WTC11 (cell line): ENCODE results near the gene RASGEF1C. TPM values are rescaled to one million over a fixed set of nuclear protein-coding genes. Genes with fewer than 3 reads are reported as not detected.

Experiments used
- ATAC-seq: fragments of 200-7000 bp; cut with Tn5 transposase; 2 replicates; pipeline ENCODE4 v1.10.0; 2021; ENCODE audit warnings: mild to moderate bottlenecking, moderate library complexity
- CTCF ChIA-PET: fragments of 300-600 bp; sonication (Branson Sonifier 250); formaldehyde crosslinking; loops from one replicate; lab custom pipeline; 2021; ENCODE audit warnings: antibody characterized with exemption; lab: Charles Lee
- POLR2A ChIA-PET: fragments of 350-600 bp; sonication (Branson Sonifier 250); formaldehyde crosslinking; loops from one replicate; lab custom pipeline; 2021; ENCODE audit warnings: antibody characterized with exemption; lab: Charles Lee
- DNase-seq: peaks from one replicate; pipeline ENCODE4 v3.0.0; 2021; ENCODE audit warnings: low spot score
- H3K27ac Mint-ChIP-seq: 2 replicates; pipeline ENCODE4 v1.8.0; 2021; ENCODE audit warnings: mixed read lengths
- H3K27me3 Mint-ChIP-seq: 2 replicates; pipeline ENCODE4 v1.8.0; 2021; ENCODE audit warnings: low read depth, mild to moderate bottlenecking, moderate library complexity, mixed read lengths
- H3K36me3 Mint-ChIP-seq: 2 replicates; pipeline ENCODE4 v1.8.0; 2021; ENCODE audit warnings: mixed read lengths
- H3K4me1 Mint-ChIP-seq: 2 replicates; pipeline ENCODE4 v1.8.0; 2022; ENCODE audit warnings: mixed read lengths
- H3K4me3 Mint-ChIP-seq: 2 replicates; pipeline ENCODE4 v1.8.0; 2021; ENCODE audit warnings: mild to moderate bottlenecking, moderate library complexity, mixed read lengths
- H3K9me3 Mint-ChIP-seq: 2 replicates; pipeline ENCODE4 v1.8.0; 2021; ENCODE audit warnings: mixed read lengths
- AFF4 ChIP-seq: sonication (generic); formaldehyde crosslinking; IDR thresholded peaks from 2 replicates; pipeline ENCODE4 v1.8.1; 2023; ENCODE audit warnings: mild to moderate bottlenecking, missing genetic modification reagents, borderline replicate concordance
- ARID4B ChIP-seq: sonication (generic); formaldehyde crosslinking; IDR thresholded peaks from 2 replicates; pipeline ENCODE4 v1.8.0; 2023; ENCODE audit warnings: missing genetic modification reagents, mild to moderate bottlenecking, borderline replicate concordance
- ATF1 ChIP-seq: sonication (generic); formaldehyde crosslinking; IDR thresholded peaks from 2 replicates; pipeline ENCODE4 v1.8.1; 2023; ENCODE audit warnings: mild to moderate bottlenecking, moderate library complexity, missing genetic modification reagents
- ATF2 ChIP-seq: sonication (generic); formaldehyde crosslinking; IDR thresholded peaks from 2 replicates; pipeline ENCODE4 v1.8.1; 2022; ENCODE audit warnings: low read depth, missing genetic modification reagents, borderline replicate concordance
- ELF4 ChIP-seq: sonication (generic); formaldehyde crosslinking; IDR thresholded peaks from 2 replicates; pipeline ENCODE4 v1.8.1; 2022; ENCODE audit warnings: low read depth, mild to moderate bottlenecking, moderate library complexity, missing genetic modification reagents
- ETV6 ChIP-seq: sonication (generic); formaldehyde crosslinking; IDR thresholded peaks from 2 replicates; pipeline ENCODE4 v1.8.1; 2022; ENCODE audit warnings: mild to moderate bottlenecking, missing genetic modification reagents
- GRHL2 ChIP-seq: fragments of 250-450 bp; sonication (Bioruptor Pico); IDR thresholded peaks from 2 replicates; pipeline ENCODE4 v1.8.0; 2022; ENCODE audit warnings: mild to moderate bottlenecking, moderate library complexity; ENCODE audit not compliant: insufficient replicate concordance, severe bottlenecking
- HMGA2 ChIP-seq: fragments of 250-450 bp; sonication (Bioruptor Pico); IDR thresholded peaks from 2 replicates; pipeline ENCODE4 v1.4.0; 2021; ENCODE audit warnings: mild to moderate bottlenecking, moderate library complexity
- IRF2 ChIP-seq: sonication (generic); formaldehyde crosslinking; IDR thresholded peaks from 2 replicates; pipeline ENCODE4 v1.8.0; 2022; ENCODE audit warnings: low read depth, missing genetic modification reagents, borderline replicate concordance
- NFATC4 ChIP-seq: fragments of 250-450 bp; sonication (Bioruptor Pico); IDR thresholded peaks from 2 replicates; pipeline ENCODE4 v1.9.0; 2021; ENCODE audit warnings: mild to moderate bottlenecking
- NFE2L1 ChIP-seq: sonication (generic); formaldehyde crosslinking; IDR thresholded peaks from 2 replicates; pipeline ENCODE4 v1.8.1; 2023; ENCODE audit warnings: missing genetic modification reagents
- OVOL2 ChIP-seq: fragments of 250-450 bp; sonication (Bioruptor Pico); IDR thresholded peaks from 2 replicates; pipeline ENCODE4 v1.9.0; 2021; ENCODE audit warnings: mild to moderate bottlenecking, borderline replicate concordance
- PREB ChIP-seq: sonication (generic); formaldehyde crosslinking; IDR thresholded peaks from 2 replicates; pipeline ENCODE4 v1.8.1; 2022; ENCODE audit warnings: mild to moderate bottlenecking, missing genetic modification reagents, moderate library complexity, borderline replicate concordance
- ZNF232 ChIP-seq: sonication (generic); formaldehyde crosslinking; IDR thresholded peaks from 2 replicates; pipeline ENCODE4 v1.8.0; 2022; ENCODE audit warnings: mild to moderate bottlenecking, missing genetic modification reagents
- ZNF263 ChIP-seq: sonication (generic); formaldehyde crosslinking; IDR thresholded peaks from 2 replicates; pipeline ENCODE4 v1.8.1; 2022; ENCODE audit warnings: low read depth, mild to moderate bottlenecking, moderate library complexity, missing genetic modification reagents
- ZNF671 ChIP-seq: fragments of 250-450 bp; sonication (Bioruptor Pico); IDR thresholded peaks from 2 replicates; pipeline ENCODE4 v1.8.0; 2021; ENCODE audit warnings: mild to moderate bottlenecking
- total RNA-seq: library from RNA; stranded (reverse); gene quantifications from 3 replicates; pipeline ENCODE4 v1.2.3, GENCODE V29; 2021
- TF ChIP-seq, protein P1 (sequence below): sonication (generic); formaldehyde crosslinking; IDR thresholded peaks from 2 replicates; pipeline ENCODE4 v1.8.0; 2023; ENCODE audit warnings: mild to moderate bottlenecking, missing genetic modification reagents
- TF ChIP-seq, protein P2 (sequence below): sonication (generic); formaldehyde crosslinking; IDR thresholded peaks from 2 replicates; pipeline ENCODE4 v1.8.1; 2023; ENCODE audit warnings: mild to moderate bottlenecking, missing genetic modification reagents, moderate library complexity
- TF ChIP-seq, protein P3 (sequence below): sonication (generic); formaldehyde crosslinking; conservative IDR thresholded peaks from 2 replicates; pipeline ENCODE4 v1.8.1; 2023; ENCODE audit warnings: mild to moderate bottlenecking, low read depth, missing genetic modification reagents, moderate library complexity

Gene RASGEF1C
- total RNA-seq, 1 experiment from 2014 or later: 0.96 TPM

GRCh38 chr5:180235846-180236245 lies 26.8 kb upstream of the RASGEF1C start:
- Mint-ChIP-seq H3K4me3 (no peak overlapping the region), H3K27me3 (no peaks in the 10 kb centered on the region), H3K27ac (0 out of 2 replicates have a peak overlapping the region, but pooled peaks have one; percentile 36), H3K9me3 (no peaks in the 10 kb centered on the region), H3K36me3 (peaks cover 54% of the 10 kb centered on the region), H3K4me1 (peaks cover 8% of the 10 kb centered on the region)
- ChIA-PET CTCF (no interaction called here), POLR2A (no interaction called here)
- no peak for TF ChIP-seq ELF4 (CRISPR knock-in tag)
- TF ChIP-seq ZNF263 (CRISPR knock-in tag): no peak
- TF ChIP-seq NFATC4: no peak
- TF ChIP-seq NFE2L1 (CRISPR knock-in tag): no peak
- TF ChIP-seq, protein P1, sequence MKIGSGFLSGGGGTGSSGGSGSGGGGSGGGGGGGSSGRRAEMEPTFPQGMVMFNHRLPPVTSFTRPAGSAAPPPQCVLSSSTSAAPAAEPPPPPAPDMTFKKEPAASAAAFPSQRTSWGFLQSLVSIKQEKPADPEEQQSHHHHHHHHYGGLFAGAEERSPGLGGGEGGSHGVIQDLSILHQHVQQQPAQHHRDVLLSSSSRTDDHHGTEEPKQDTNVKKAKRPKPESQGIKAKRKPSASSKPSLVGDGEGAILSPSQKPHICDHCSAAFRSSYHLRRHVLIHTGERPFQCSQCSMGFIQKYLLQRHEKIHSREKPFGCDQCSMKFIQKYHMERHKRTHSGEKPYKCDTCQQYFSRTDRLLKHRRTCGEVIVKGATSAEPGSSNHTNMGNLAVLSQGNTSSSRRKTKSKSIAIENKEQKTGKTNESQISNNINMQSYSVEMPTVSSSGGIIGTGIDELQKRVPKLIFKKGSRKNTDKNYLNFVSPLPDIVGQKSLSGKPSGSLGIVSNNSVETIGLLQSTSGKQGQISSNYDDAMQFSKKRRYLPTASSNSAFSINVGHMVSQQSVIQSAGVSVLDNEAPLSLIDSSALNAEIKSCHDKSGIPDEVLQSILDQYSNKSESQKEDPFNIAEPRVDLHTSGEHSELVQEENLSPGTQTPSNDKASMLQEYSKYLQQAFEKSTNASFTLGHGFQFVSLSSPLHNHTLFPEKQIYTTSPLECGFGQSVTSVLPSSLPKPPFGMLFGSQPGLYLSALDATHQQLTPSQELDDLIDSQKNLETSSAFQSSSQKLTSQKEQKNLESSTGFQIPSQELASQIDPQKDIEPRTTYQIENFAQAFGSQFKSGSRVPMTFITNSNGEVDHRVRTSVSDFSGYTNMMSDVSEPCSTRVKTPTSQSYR (CRISPR knock-in tag): no peak
- TF ChIP-seq ATF1 (CRISPR knock-in tag): no peak
- TF ChIP-seq AFF4: no peak
- no peak for TF ChIP-seq ZNF671 (CRISPR knock-in tag)
- no peak for TF ChIP-seq PREB (CRISPR knock-in tag)
- TF ChIP-seq ATF2 (CRISPR knock-in tag): no peak
- no peak for TF ChIP-seq OVOL2 (CRISPR knock-in tag)
- TF ChIP-seq ZNF232 (CRISPR knock-in tag): no peak
- TF ChIP-seq IRF2: no peak
- TF ChIP-seq, protein P2, sequence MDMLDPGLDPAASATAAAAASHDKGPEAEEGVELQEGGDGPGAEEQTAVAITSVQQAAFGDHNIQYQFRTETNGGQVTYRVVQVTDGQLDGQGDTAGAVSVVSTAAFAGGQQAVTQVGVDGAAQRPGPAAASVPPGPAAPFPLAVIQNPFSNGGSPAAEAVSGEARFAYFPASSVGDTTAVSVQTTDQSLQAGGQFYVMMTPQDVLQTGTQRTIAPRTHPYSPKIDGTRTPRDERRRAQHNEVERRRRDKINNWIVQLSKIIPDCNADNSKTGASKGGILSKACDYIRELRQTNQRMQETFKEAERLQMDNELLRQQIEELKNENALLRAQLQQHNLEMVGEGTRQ (CRISPR knock-in tag): no peak
- TF ChIP-seq ETV6 (CRISPR knock-in tag): no peak
- TF ChIP-seq HMGA2 (CRISPR knock-in tag): no peak
- TF ChIP-seq ARID4B (CRISPR knock-in tag): no peak
- TF ChIP-seq, protein P3, sequence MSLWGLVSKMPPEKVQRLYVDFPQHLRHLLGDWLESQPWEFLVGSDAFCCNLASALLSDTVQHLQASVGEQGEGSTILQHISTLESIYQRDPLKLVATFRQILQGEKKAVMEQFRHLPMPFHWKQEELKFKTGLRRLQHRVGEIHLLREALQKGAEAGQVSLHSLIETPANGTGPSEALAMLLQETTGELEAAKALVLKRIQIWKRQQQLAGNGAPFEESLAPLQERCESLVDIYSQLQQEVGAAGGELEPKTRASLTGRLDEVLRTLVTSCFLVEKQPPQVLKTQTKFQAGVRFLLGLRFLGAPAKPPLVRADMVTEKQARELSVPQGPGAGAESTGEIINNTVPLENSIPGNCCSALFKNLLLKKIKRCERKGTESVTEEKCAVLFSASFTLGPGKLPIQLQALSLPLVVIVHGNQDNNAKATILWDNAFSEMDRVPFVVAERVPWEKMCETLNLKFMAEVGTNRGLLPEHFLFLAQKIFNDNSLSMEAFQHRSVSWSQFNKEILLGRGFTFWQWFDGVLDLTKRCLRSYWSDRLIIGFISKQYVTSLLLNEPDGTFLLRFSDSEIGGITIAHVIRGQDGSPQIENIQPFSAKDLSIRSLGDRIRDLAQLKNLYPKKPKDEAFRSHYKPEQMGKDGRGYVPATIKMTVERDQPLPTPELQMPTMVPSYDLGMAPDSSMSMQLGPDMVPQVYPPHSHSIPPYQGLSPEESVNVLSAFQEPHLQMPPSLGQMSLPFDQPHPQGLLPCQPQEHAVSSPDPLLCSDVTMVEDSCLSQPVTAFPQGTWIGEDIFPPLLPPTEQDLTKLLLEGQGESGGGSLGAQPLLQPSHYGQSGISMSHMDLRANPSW (CRISPR knock-in tag): no peak
- no peak for TF ChIP-seq GRHL2 (CRISPR knock-in tag)
- ATAC-seq (no peak), DNase-seq (no peak)
